Type B pancreatic cell (in vitro differentiated cells): Measurements from ENCODE around the gene FOXL1. TPM values are rescaled to one million over a fixed set of nuclear protein-coding genes. Genes with fewer than 3 reads are reported as not detected.

Experiments used
- DNase-seq: peaks from one replicate; pipeline ENCODE4 v3.0.0; 2021; ENCODE audit warnings: mixed read lengths; ENCODE audit not compliant: unreplicated experiment; ENCODE audit errors: extremely low spot score
- H3K27ac Mint-ChIP-seq: 2 replicates; pipeline ENCODE4 v1.8.0; 2021; ENCODE audit warnings: mild to moderate bottlenecking, mixed read lengths
- H3K27me3 Mint-ChIP-seq: 2 replicates; pipeline ENCODE4 v1.8.0; 2021; ENCODE audit warnings: mixed read lengths
- H3K36me3 Mint-ChIP-seq: 2 replicates; pipeline ENCODE4 v1.8.0; 2021; ENCODE audit warnings: mixed read lengths
- H3K4me1 Mint-ChIP-seq: one replicate; pipeline ENCODE4 v1.8.0; 2021; ENCODE audit warnings: mixed read lengths; ENCODE audit not compliant: unreplicated experiment
- H3K4me3 Mint-ChIP-seq: 2 replicates; pipeline ENCODE4 v1.8.0; 2021; ENCODE audit warnings: mild to moderate bottlenecking, mixed read lengths
- H3K9me3 Mint-ChIP-seq: 2 replicates; pipeline ENCODE4 v1.8.0; 2021; ENCODE audit warnings: mixed read lengths
- total RNA-seq: library from RNA; stranded (reverse); gene quantifications from 2 replicates; pipeline ENCODE4 v1.2.1, GENCODE V29; 2021; ENCODE audit warnings: low replicate concordance
- TF ChIP-seq, protein P1 (sequence below): fragments of 200-600 bp; sonication (generic); conservative IDR thresholded peaks from 2 replicates; pipeline ENCODE4 v1.5.0; 2021; ENCODE audit warnings: antibody characterized with exemption, mild to moderate bottlenecking

Gene FOXL1
- total RNA-seq, 1 donor from 2014 or later: 2.2 TPM

- Mint-ChIP-seq H3K4me3 (no peak overlapping the region), H3K9me3 (no peaks in the 10 kb centered on the region), H3K27ac (no peak overlapping the region), H3K27me3 (peaks cover 9% of the 10 kb centered on the region), H3K4me1 (peaks cover 4% of the 10 kb centered on the region), H3K36me3 (no peaks in the 10 kb centered on the region)
- DNase-seq: no peak
- TF ChIP-seq, protein P1, sequence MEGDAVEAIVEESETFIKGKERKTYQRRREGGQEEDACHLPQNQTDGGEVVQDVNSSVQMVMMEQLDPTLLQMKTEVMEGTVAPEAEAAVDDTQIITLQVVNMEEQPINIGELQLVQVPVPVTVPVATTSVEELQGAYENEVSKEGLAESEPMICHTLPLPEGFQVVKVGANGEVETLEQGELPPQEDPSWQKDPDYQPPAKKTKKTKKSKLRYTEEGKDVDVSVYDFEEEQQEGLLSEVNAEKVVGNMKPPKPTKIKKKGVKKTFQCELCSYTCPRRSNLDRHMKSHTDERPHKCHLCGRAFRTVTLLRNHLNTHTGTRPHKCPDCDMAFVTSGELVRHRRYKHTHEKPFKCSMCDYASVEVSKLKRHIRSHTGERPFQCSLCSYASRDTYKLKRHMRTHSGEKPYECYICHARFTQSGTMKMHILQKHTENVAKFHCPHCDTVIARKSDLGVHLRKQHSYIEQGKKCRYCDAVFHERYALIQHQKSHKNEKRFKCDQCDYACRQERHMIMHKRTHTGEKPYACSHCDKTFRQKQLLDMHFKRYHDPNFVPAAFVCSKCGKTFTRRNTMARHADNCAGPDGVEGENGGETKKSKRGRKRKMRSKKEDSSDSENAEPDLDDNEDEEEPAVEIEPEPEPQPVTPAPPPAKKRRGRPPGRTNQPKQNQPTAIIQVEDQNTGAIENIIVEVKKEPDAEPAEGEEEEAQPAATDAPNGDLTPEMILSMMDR: no peak
Observed at GRCh38 chr16:86532526-86532815, 45.9 kb upstream of the FOXL1 start.

DNA sequence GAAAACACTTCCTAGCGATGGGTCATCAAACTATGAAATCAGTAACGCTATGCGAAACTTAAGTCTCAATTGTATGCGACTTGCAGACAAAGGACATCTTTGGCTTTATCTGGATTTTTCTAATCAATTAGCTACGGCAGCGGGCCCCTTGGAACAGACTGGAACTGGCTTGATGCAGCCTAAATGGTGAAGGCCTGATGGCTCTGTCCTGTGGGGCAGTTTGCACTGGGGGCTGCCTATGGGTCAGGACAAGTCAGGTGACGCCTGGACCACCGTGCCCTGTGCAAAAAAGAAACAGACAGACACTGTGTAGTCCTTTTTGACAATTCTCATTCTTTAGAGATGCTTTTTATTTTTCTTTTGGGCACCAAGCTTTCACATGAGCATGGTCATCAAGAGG, 45.3 kb upstream of the FOXL1 start:
- TF ChIP-seq, protein P1: no peak
- Mint-ChIP-seq H3K36me3 (no peaks in the 10 kb centered on the region), H3K4me1 (no peaks in the 10 kb centered on the region), H3K27ac (no peak overlapping the region), H3K27me3 (peaks cover 3% of the 10 kb centered on the region), H3K4me3 (no peak overlapping the region), H3K9me3 (no peaks in the 10 kb centered on the region)
- DNase-seq: no peak

GRCh38 chr16:86533767-86534351, 44.5 kb upstream of the FOXL1 start:
- Mint-ChIP-seq H3K27ac (no peak overlapping the region), H3K36me3 (no peaks in the 10 kb centered on the region)

DNA sequence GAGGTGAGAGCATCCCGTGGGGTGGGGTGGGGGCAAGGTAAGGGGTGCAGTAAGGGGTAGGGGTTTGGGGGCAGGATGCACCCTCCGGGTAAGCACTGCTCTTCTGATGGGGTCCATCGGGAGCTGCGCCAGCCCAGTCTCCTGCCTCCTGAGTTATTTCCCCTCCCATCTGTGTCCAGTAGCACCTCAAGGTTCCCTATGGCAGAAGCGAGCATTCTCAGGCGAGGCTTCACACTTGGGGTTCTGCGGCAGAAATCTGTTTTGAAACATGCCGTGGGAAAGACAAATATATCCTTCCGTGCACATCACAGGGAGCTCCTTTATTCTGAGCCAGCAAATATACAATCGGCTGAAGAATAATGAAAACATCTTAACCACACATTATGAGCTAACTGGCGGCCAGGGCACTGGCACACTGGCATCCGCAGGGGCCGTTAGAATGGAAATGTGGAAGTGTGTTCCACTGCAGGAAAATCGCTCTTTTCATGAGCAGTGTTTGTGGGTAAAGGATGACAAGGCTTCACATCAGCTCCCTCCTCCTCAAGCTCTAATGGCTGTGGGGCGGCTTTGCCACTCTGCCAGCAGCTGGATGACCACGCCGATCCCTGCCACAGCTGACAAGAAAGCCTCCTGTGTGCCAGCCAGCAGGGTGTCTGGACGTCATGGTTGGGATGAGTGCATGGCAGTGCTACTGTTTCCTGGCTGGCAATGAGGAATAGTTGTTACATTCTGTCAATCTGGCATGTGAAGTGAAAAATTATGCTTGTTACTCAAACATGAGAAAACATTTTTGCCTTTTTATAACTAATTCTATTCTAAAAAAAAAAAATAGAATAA, 43.4 kb upstream of the FOXL1 start:
- H3K27me3 Mint-ChIP-seq: peaks cover under 1% of the 10 kb centered on the region

More at GRCh38 chr16:86533767-86534351, 44.5 kb upstream of the FOXL1 start:
- Mint-ChIP-seq H3K9me3 (no peaks in the 10 kb centered on the region), H3K4me3 (no peak overlapping the region), H3K4me1 (no peaks in the 10 kb centered on the region), H3K27me3 (peaks cover 3% of the 10 kb centered on the region)
- TF ChIP-seq, protein P1: no peak
- DNase-seq: no peak

GRCh38 chr16:86536621-86537020, 41.7 kb upstream of the FOXL1 start:
- H3K4me1 Mint-ChIP-seq: no peaks in the 10 kb centered on the region
- TF ChIP-seq, protein P1: no peak
- no peaks in the 10 kb centered on the region for H3K9me3 Mint-ChIP-seq

More for the DNA sequence above, 43.4 kb upstream of the FOXL1 start:
- Mint-ChIP-seq H3K4me1 (no peaks in the 10 kb centered on the region), H3K4me3 (no peak overlapping the region), H3K9me3 (no peaks in the 10 kb centered on the region), H3K36me3 (no peaks in the 10 kb centered on the region), H3K27ac (no peak overlapping the region)
- TF ChIP-seq, protein P1: no peak
- no peak for DNase-seq

More at GRCh38 chr16:86536621-86537020, 41.7 kb upstream of the FOXL1 start:
- Mint-ChIP-seq H3K36me3 (no peaks in the 10 kb centered on the region), H3K4me3 (no peak overlapping the region), H3K27ac (no peak overlapping the region), H3K27me3 (no peaks in the 10 kb centered on the region)
- DNase-seq: no peak
